GM11168 (cell line): Measurements from ENCODE around the gene NAXD.
"Not testable (repeated sequence)": the region's sequence is repeated elsewhere in the genome, so short reads cannot be mapped to it uniquely, and the experiment has no call there.

Experiments
- in situ Hi-C: fragments of 300-500 bp; cut with MboI; formaldehyde crosslinking; loops from one replicate; pipeline ENCODE4 v1.12.0; 2022; ENCODE audit warnings: low sequenced_read_pairs; ENCODE audit not compliant: unreplicated experiment

The NAXD gene

GRCh38 chr13:110657196-110657595, 41.9 kb downstream of the NAXD start:
- in situ Hi-C loops: no loop called here

GRCh38 chr13:110658218-110658911, 43.0 kb downstream of the NAXD start:
- in situ Hi-C loops: not testable (repeated sequence)

DNA sequence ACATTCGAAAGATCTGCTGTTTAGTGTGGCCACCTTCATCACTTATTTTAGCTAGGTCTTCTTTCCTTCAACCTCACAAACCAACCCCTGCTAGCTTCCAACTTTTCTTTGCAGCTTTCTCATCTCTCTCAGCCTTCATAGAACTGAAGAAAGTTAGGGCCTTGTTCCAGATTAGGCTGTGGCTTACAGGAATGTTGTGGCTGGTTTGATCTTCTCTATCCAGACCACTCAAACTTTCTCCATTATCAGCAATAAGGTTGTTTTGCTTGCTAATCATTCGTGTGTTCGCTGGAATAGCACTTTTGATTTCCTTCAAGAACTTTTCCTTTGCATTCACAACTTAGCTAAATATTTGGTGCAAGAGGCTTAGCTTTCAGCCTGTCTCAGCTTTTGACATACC, 45.9 kb downstream of the NAXD start:
- in situ Hi-C loops: no loop called here

DNA sequence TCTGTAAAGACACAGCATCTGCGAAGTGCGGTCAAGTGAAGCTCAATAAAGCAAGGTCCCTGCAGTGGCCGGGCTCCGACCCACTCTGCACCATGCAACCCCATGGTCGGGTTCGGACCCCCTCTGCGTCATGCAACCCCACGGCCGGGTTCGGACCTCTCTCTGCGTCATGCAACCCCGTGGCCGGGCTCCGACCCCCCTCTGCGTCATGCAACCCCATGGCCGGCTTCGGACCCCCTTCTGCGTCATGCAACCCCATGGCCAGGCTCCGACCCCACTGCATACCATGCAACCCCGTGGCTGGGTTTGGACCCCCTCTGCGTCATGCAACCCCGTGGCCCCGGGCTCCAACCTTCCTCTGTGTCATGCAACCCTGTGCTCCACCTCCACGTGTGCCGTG, 46.7 kb downstream of the NAXD start:
- in situ Hi-C loops: no loop called here

DNA sequence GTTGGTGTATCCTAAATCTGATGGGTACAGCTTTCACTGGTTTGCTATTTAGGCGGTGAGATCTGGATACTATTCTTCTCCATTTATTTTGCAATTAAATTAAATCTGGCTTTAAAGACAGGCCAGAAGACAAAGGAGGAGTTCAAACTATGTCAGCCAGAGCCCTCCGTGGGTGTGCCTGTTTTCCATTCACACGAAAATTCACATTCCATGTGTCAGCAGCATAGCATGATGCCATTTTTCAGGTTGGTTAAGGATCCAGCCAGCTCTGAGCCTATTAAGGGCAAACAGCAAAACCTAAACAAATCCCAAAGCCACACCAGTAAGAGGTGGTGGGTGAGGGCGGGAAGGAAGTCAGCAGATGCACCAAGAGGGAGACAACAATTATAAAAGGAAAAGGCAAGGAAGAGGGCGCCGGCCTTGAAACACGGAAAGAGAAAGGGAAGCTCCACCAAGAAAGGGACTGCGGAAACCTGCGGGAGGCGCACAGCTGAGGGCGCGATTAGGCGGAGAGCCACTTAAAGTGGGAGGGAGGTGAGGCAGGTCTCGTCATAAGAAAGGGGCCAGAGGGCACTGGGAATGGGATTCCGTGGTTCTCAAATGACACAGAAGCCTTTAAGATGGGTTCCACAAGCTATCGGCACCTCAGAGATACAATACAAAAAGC, 47.6 kb downstream of the NAXD start:
- in situ Hi-C loops: no loop called here

DNA sequence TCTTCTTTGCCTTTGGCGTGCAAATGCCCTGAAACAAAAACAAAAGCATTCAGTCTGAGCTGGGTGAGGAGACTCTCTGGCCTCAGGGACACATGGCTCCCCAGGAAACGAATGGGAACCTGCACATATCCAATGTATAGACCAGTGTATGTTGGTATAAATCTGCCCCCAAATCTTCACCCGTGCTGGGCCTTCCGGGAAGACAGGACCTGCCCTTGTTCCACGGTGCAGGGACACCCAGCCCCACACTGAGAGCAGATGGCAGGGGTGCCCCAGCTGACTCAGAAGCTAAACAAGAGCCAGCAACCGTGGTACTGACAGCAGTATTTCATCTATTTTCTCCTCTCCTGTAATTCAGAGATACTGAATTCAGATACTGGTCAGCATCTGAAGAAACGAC, 48.1 kb downstream of the NAXD start:
- in situ Hi-C loops: no loop called here

GRCh38 chr13:110664041-110664440, 48.7 kb downstream of the NAXD start:
- in situ Hi-C loops: no loop called here

DNA sequence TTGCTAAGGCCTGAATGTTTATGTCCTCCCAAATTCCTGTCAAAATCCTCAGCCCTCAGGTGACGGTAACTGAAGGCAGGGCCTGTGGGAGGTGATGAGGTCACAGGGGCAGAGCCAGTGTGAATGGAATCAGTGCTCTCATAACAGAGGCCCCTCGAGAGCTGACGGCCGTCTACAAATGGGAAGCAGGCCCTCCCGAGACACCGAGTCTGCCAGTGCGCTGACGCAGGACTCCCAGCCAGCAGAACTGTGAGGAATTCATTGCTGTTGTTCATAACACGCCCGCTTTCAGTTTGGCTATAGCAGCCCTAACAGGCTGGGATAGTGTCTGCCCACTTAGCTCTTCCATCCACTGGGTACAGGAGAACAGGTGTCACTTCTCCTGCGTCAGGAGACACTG, 49.3 kb downstream of the NAXD start:
- in situ Hi-C loops: no loop called here

DNA sequence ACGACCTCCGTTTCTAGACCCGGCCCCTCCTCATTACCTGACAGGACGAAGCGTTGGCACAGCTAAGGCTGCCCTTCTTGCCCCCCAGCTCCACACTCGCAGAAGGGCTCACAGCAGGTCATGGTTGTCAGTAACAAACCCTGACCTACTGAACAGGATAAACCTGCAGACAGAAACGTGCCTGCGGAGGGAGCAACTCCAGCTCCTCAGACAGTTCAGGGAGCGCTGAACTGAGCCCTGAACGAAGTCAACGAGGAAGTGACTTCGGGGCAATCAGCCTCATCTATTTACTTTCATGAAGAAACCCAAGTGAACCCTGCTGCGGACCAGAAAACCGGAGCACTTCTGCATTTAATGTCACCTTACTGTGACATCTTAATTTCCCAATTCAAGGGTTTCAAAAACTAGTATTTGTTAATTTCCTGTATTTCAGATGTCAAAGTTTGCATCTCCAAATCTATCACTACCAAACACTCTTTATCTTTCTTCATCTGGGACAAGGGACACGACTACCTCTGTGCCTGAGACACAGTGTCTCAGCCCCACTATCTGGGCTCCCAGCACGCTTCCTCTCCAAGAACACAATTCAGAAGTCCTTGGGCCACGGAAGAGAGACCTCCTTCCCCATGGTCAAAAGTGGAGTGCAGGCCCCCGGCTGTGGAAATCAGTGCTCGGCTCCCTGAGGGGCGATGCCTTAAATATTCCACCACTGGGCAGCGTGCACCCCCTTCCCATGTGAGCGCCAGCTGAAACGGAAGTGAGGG, 50.3 kb downstream of the NAXD start:
- in situ Hi-C loops: no loop called here

DNA sequence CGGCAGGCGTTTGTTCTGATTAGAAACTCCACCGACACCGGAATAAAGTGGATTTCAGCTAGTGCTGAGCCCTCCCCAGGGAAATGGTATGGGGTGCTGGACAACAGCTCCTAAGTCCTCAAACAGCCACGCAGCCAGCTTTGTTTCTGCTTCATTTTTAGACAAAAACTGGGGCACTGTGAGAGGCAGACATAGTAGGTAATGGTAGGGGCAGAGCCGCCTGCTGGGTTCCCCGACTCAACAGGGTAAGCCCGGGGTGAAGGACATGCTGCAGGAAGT, 50.8 kb downstream of the NAXD start:
- in situ Hi-C loops: no loop called here

DNA sequence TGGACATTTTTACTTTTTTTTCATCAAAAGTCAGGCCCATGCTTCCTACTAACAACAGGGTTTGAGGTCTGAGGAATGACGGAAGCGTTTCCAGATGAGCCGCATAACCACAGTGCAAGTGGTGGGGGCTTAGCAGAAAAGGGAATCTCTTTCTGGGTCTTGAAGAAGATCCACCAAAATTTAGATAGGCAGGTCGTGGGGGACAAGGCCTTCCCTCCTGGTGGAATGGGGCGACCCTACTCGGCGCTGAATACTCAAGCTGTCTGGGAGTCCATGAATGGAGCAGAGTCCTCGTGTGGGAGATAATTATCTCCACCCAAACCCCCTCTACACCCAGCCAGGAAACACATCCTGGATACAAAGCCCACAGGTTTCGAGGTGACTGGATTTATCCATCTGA, 53.7 kb downstream of the NAXD start:
- in situ Hi-C loops: no loop called here

DNA sequence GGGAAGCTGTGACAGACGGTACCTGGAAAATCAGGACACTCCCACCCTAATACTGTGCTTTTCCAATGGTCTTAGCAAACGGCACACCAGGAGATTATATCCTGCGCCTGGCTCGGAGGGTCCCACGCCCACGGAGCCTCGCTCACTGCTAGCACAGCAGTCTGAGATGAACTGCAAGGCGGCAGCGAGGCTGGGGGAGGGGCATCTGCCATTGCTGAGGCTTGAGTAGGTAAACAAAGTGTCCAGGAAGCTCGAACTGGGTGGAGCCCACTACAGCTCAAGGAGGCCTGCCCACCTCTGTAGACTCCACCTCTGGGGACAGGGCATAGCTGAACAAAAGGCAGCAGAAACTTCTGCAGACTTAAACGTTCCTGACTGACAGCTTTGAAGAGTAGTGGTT, 54.5 kb downstream of the NAXD start:
- in situ Hi-C loops: not testable (repeated sequence)

DNA sequence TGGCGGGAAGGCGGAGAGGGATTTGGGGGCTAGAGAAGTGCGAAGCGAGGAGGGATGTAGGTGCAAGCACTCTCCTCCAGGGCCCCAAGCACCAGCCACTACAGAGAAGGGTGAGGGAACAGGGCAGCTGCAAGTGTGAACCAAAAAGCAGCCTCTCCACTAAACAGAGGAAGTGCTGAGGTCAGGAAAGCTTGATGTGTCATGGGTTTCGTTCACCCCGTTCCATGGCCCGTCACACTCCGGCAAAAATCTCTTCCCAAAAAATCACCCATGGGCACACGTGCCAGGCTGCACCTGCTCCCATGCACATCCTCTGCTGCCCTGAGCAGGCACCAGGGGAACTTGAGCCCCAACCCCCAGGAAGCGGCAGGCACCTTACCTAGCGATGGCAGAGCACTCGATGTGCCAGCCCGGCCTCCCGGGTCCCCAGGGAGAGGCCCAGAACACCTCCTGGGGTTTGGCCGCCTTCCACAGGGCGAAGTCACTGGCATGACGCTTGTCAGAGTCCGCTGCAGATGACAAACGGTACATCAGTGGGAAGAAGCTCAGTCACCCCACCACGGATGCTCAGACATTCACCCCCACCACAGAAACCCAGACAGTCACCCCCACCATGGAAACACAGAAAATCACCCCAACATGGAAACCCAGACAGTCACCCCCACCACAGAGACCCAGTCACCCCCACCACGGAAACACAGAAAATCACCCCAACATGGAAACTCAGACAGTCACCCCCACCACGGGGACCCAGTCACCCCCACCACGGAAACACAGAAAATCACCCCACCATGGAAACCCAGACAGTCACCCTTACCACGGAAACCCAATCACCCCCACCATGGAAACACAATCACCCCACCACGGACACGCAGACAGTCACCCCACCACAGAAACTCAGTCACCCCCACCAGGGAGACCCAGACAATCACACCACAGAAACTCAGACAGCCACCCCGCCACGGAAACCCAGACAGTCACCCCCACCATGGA, 61.5 kb downstream of the NAXD start:
- in situ Hi-C loops: no loop called here

- in situ Hi-C loops: no loop called here
Measured at GRCh38 chr13:110677731-110678545, 62.6 kb downstream of the NAXD start.

DNA sequence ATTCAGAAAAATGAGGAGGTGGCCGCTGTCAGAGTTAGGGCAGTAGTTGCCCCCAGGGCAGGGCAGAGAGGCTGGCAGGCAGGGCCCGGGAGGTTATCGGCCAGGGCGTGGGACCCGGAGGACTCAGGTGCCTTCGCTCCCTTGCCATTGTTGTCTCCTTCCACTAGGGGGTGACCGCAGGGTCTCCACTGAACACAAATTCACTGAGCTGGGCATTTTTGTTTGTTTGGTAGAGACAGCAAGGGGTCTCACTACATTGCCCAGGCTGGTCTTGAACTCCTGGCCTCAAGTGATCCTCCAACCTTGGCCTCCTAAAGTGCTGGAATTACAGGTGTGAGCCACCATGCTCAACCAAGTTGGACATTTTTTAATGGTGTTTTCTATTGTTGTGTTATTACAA, 65.5 kb downstream of the NAXD start:
- in situ Hi-C loops: no loop called here

- in situ Hi-C loops: no loop called here
Measured at GRCh38 chr13:110681868-110682550, 66.7 kb downstream of the NAXD start.

GRCh38 chr13:110682746-110683145, 67.4 kb downstream of the NAXD start:
- in situ Hi-C loops: no loop called here

DNA sequence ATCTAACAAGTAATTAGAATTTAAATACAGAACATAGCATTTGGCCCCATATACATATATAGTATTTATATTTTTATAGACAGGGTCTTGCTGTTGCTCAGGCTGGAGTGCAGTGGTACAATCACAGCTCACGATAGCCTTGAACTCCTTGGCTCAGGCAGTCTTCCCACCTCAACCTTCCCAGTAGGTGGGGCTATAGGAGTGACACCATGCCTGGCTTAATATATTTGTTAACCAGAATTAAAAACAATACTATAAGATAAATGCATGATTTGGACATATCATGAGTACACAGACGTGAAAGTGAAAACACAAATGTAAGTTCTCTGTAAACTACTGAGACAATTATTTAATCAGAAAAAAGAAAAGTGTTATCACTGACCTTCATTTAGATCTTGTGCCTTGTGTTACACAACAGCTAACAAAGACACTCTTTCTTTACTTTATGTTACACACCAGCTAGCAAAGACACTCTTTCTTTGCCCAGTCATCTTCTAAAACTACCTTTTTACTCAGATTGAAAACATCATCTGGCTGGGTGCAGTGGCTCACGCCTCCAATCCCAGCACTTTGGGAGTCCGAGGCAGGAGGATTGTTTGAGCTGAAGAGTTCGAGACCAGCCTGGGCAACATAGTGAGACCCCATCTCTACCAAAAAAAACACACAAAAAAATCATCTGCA, 68.0 kb downstream of the NAXD start:
- in situ Hi-C loops: no loop called here

DNA sequence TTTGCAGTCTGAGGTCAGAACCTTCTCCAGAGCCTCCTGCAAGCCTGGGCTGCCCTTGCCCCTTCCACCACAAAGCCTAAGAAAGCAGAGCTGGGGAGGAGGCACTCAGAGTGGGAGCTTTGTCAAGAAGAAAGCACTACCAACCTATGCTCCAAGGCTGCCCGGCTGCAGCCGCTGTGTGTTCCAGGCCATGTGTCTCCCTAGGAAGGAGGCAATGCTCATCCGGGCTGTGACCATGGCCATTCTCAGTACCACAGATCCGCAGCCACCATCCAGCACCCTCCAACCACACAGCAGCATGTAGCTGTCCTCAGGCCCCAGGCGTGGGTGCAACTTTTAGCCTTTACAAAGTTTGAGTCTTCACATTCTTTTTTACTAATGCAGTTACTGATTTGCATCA, 68.6 kb downstream of the NAXD start:
- in situ Hi-C loops: no loop called here
